AG09309 (cell line): ENCODE data around the gene FN3K.
"Not testable (repeated sequence)": the region's sequence is repeated elsewhere in the genome, so short reads cannot be mapped to it uniquely, and the experiment has no call there.

Source experiments
- DNase-seq: peaks from one replicate; pipeline ENCODE4 v3.0.0-alpha.2; 2010; ENCODE audit warnings: low read depth
- H3K4me3 ChIP-seq: 2 replicates; pipeline ENCODE4 v1.5.1; 2011; ENCODE audit warnings: mild to moderate bottlenecking, low read depth, low read length, moderate library complexity; ENCODE audit not compliant: control insufficient read depth
- CTCF ChIP-seq: IDR thresholded peaks from 2 replicates; pipeline ENCODE4 v1.5.1; 2011; ENCODE audit warnings: mild to moderate bottlenecking, low read depth, low read length, inconsistent platforms; ENCODE audit not compliant: insufficient read depth, control insufficient read depth; ENCODE audit errors: missing control alignments

The FN3K gene

DNA sequence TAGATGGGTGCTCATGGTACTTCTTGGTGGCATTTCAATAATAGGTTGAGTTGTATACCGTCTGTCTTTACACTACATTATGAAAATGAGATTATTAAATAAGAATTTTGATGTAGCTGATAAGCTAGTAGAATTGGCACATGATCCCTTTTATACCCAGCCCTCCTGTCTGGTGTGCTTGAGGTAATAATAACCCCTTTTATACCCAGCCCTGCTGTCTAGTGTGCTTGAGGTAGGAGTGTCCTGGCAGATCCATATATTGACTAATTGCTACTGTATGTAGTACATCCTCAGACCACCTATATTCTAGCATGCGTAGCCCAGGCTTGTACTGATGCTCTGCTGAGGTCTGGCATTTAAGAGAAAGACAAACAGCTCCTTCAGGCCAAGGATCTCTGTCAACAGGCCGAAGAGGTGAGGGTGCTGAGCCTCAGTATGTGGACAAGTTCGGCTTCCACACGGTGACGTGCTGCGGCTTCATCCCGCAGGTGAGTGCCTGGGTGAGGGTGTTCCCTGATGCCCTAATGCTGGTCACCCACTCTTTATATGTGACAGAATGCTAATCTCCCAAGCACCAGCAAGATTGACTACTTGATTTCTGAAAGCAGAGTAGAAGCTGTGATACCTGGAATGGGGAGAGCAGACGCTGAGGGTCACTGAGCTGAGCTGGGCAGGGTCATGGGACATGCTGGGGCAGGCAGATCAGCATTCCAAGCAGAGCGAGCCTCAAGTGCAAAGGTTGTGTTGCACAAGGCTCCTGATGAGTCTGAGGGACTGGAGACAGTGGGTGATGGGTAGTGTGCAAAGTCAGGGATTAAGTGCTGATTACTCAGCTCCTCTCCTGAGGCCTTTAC is 5.7 kb downstream of the FN3K start:
- no peak for DNase-seq
- TF ChIP-seq CTCF: no peak

GRCh38 chr17:82743344-82744219 is 8.2 kb downstream of the FN3K start:
- DNase-seq: no peak
- no peak for TF ChIP-seq CTCF
- H3K4me3 ChIP-seq: no peak overlapping the region

More for the DNA sequence above, 5.7 kb downstream of the FN3K start:
- no peak overlapping the region for H3K4me3 ChIP-seq

DNA sequence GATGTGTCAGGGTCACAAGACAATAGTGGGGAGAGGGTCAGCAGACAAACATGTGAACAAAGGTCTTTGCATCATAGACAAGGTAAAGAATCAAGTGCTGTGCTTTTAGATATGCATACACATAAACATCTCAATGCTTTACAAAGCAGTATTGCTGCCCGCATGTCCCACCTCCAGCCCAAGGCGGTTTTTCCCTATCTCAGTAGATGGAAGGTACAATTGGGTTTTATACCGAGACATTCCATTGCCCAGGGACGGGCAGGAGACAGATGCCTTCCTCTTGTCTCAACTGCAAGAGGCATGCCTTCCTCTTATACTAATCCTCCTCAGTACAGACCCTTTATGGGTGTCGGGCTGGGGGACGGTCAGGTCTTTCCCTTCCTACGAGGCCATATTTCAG is 9.3 kb downstream of the FN3K start:
- DNase-seq, H3K4me3 ChIP-seq: not testable (repeated sequence)

DNA sequence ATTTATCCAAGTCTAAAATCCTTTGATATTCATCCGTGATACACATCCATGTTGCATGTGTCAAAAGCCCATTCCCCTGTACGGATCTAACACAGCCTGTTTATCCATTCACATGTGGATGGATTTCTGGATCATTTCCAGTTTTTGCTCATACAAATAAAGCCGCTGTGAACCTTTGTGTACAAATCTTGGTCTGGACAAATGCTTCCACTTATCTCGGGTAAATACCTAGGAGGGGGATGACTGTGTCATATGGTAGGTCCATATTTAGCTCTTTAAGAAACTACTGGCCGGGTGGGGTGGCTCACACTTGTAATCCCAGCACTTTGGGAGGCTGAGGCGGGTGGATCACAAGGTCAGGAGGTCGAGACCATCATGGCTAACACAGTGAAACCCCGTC is 10.1 kb downstream of the FN3K start:
- no peak overlapping the region for H3K4me3 ChIP-seq
- TF ChIP-seq CTCF: no peak
- DNase-seq: no peak

- no peak overlapping the region for H3K4me3 ChIP-seq
- no peak for DNase-seq
- TF ChIP-seq CTCF: no peak
Observed at GRCh38 chr17:82748756-82749155, 13.3 kb downstream of the FN3K start.

- no peak for TF ChIP-seq CTCF
- H3K4me3 ChIP-seq: no peak overlapping the region
- no peak for DNase-seq
Observed at GRCh38 chr17:82750241-82750908, 15.0 kb downstream of the FN3K start.

GRCh38 chr17:82751171-82751570 is 15.8 kb downstream of the FN3K start:
- no peak for TF ChIP-seq CTCF
- peak overlapping the region; percentile 33 for H3K4me3 ChIP-seq
- DNase-seq: no peak
